Stimulated activated effector memory CD8-positive, alpha-beta T cell treated with anti-CD3 and anti-CD28 coated beads, Interleukin-12 subunit alpha, Interleukin-12 subunit beta, amount 100 ng/mL, for 72 hours (primary cell): ENCODE results near the gene ATXN1.
"Not testable (repeated sequence)": the region's sequence is repeated elsewhere in the genome, so short reads cannot be mapped to it uniquely, and the experiment has no call there.

ENCODE experiments used
- ATAC-seq: fragments of 150-1000 bp; cut with Tn5 transposase; 2 replicates; pipeline ENCODE4 v1.10.0; 2021
- DNase-seq, 2 donors: peaks; one replicate each; pipeline ENCODE4 v3.0.0; 2021 to 2022; ENCODE audit warnings: low spot score in 2 of 2
- H3K27ac Mint-ChIP-seq: one replicate; pipeline ENCODE4 v1.8.0; 2022; ENCODE audit warnings: mild to moderate bottlenecking, mixed read lengths
- H3K36me3 Mint-ChIP-seq: one replicate; pipeline ENCODE4 v1.8.0; 2022; ENCODE audit warnings: mild to moderate bottlenecking, mixed read lengths
- H3K4me1 Mint-ChIP-seq: one replicate; pipeline ENCODE4 v1.8.0; 2022; ENCODE audit warnings: mixed read lengths
- H3K4me3 Mint-ChIP-seq: one replicate; pipeline ENCODE4 v1.8.0; 2022; ENCODE audit warnings: mild to moderate bottlenecking, mixed read lengths
- H3K9me3 Mint-ChIP-seq: one replicate; pipeline ENCODE4 v1.8.0; 2022; ENCODE audit warnings: mixed read lengths

Gene ATXN1

GRCh38 chr6:16270178-16270794 lies 491.0 kb downstream of the ATXN1 start:
- Mint-ChIP-seq H3K4me1 (no peaks in the 10 kb centered on the region), H3K9me3 (no peaks in the 10 kb centered on the region), H3K36me3 (no peaks in the 10 kb centered on the region), H3K27ac (no peak overlapping the region), H3K4me3 (no peak overlapping the region)
- no peak for ATAC-seq
- DNase-seq: no peak

- H3K9me3 Mint-ChIP-seq, H3K4me3 Mint-ChIP-seq, DNase-seq, H3K36me3 Mint-ChIP-seq, H3K27ac Mint-ChIP-seq, ATAC-seq, H3K4me1 Mint-ChIP-seq: not testable (repeated sequence)
Observed at GRCh38 chr6:16269442-16270070, 491.7 kb downstream of the ATXN1 start.

- Mint-ChIP-seq H3K27ac (no peak overlapping the region), H3K36me3 (no peaks in the 10 kb centered on the region), H3K4me3 (peak overlapping the region; percentile 24), H3K4me1 (no peaks in the 10 kb centered on the region), H3K9me3 (no peaks in the 10 kb centered on the region)
- ATAC-seq (no peak), DNase-seq (no peak)
Observed at GRCh38 chr6:16267428-16268263, 493.6 kb downstream of the ATXN1 start.

- H3K27ac Mint-ChIP-seq: no peak overlapping the region
- no peaks in the 10 kb centered on the region for H3K36me3 Mint-ChIP-seq
- no peaks in the 10 kb centered on the region for H3K9me3 Mint-ChIP-seq
- no peak overlapping the region for H3K4me3 Mint-ChIP-seq
- DNase-seq (no peak), ATAC-seq (peak; percentile 81)
- H3K4me1 Mint-ChIP-seq: no peaks in the 10 kb centered on the region
Observed at GRCh38 chr6:16265351-16266341, 495.6 kb downstream of the ATXN1 start.

- Mint-ChIP-seq H3K4me3 (no peak overlapping the region), H3K4me1 (no peaks in the 10 kb centered on the region), H3K9me3 (no peaks in the 10 kb centered on the region), H3K27ac (no peak overlapping the region), H3K36me3 (no peaks in the 10 kb centered on the region)
- ATAC-seq: no peak
- no peak for DNase-seq
Observed at GRCh38 chr6:16264785-16265184, 496.5 kb downstream of the ATXN1 start.

- not testable (repeated sequence) for H3K4me1 Mint-ChIP-seq, H3K4me3 Mint-ChIP-seq
Observed at GRCh38 chr6:16263464-16264099, 497.7 kb downstream of the ATXN1 start.

GRCh38 chr6:16262773-16263172 lies 498.5 kb downstream of the ATXN1 start:
- not testable (repeated sequence) for ATAC-seq, H3K27ac Mint-ChIP-seq, H3K4me1 Mint-ChIP-seq, H3K9me3 Mint-ChIP-seq, H3K36me3 Mint-ChIP-seq, H3K4me3 Mint-ChIP-seq, DNase-seq

More at GRCh38 chr6:16263464-16264099, 497.7 kb downstream of the ATXN1 start:
- not testable (repeated sequence) for H3K9me3 Mint-ChIP-seq, H3K27ac Mint-ChIP-seq, ATAC-seq, DNase-seq, H3K36me3 Mint-ChIP-seq

GRCh38 chr6:16260602-16261001 lies 500.7 kb downstream of the ATXN1 start:
- H3K27ac Mint-ChIP-seq, H3K36me3 Mint-ChIP-seq, H3K4me1 Mint-ChIP-seq, H3K9me3 Mint-ChIP-seq, H3K4me3 Mint-ChIP-seq, DNase-seq, ATAC-seq: not testable (repeated sequence)

GRCh38 chr6:16259604-16260003 lies 501.7 kb downstream of the ATXN1 start:
- ATAC-seq, H3K4me1 Mint-ChIP-seq, H3K36me3 Mint-ChIP-seq, H3K9me3 Mint-ChIP-seq, DNase-seq, H3K4me3 Mint-ChIP-seq, H3K27ac Mint-ChIP-seq: not testable (repeated sequence)

- H3K4me1 Mint-ChIP-seq: peaks cover 5% of the 10 kb centered on the region
- no peak overlapping the region for H3K27ac Mint-ChIP-seq
- H3K9me3 Mint-ChIP-seq: no peaks in the 10 kb centered on the region
- ATAC-seq: no peak
- H3K36me3 Mint-ChIP-seq: no peaks in the 10 kb centered on the region
- no peak for DNase-seq
- no peak overlapping the region for H3K4me3 Mint-ChIP-seq
Observed at GRCh38 chr6:16258709-16259075, 502.6 kb downstream of the ATXN1 start.

GRCh38 chr6:16257999-16258708 lies 503.1 kb downstream of the ATXN1 start:
- H3K4me1 Mint-ChIP-seq: peaks cover 9% of the 10 kb centered on the region
- no peaks in the 10 kb centered on the region for H3K9me3 Mint-ChIP-seq
- peak; percentile 62 for ATAC-seq
- no peaks in the 10 kb centered on the region for H3K36me3 Mint-ChIP-seq
- DNase-seq: no peak
- no peak overlapping the region for H3K27ac Mint-ChIP-seq
- no peak overlapping the region for H3K4me3 Mint-ChIP-seq

- DNase-seq (no peak), ATAC-seq (no peak)
- Mint-ChIP-seq H3K27ac (no peak overlapping the region), H3K4me1 (peaks cover 18% of the 10 kb centered on the region), H3K4me3 (no peak overlapping the region), H3K9me3 (no peaks in the 10 kb centered on the region), H3K36me3 (no peaks in the 10 kb centered on the region)
Observed at GRCh38 chr6:16256781-16257180, 504.5 kb downstream of the ATXN1 start.

- ATAC-seq: no peak
Observed at GRCh38 chr6:16254535-16254934, 506.7 kb downstream of the ATXN1 start.

More at GRCh38 chr6:16254535-16254934, 506.7 kb downstream of the ATXN1 start:
- no peak for DNase-seq
- no peaks in the 10 kb centered on the region for H3K36me3 Mint-ChIP-seq
- no peaks in the 10 kb centered on the region for H3K9me3 Mint-ChIP-seq
- H3K4me3 Mint-ChIP-seq: no peak overlapping the region
- no peak overlapping the region for H3K27ac Mint-ChIP-seq
- H3K4me1 Mint-ChIP-seq: peaks cover 18% of the 10 kb centered on the region
